K562 (cell line): ENCODE results near the gene MYO1F. TPM values are rescaled to one million over a fixed set of nuclear protein-coding genes. Genes with fewer than 3 reads are reported as not detected.

ENCODE experiments used
- ATAC-seq: fragments of 200-7000 bp; cut with Tn5 transposase; 3 replicates; pipeline ENCODE4 v1.9.1; 2020; ENCODE audit warnings: moderate library complexity
- BruUV-seq: library from RNA; stranded (reverse); fragments of 400-500 nt; replicated peaks from 2 replicates; lab custom pipeline; 2021; lab: Mats Ljungman, UMichigan
- CTCF ChIA-PET: fragments of 300-600 bp; formaldehyde crosslinking; extraction: SDS; loops from one replicate; lab custom pipeline; 2021; ENCODE audit warnings: low intra/inter-chr PET ratio; lab: Yijun Ruan, JAX
- POLR2A ChIA-PET: fragments of 300-600, 350-650 bp; sonication (Branson Sonifier 250); formaldehyde crosslinking; extraction: SDS; loops from one replicate; lab custom pipeline; 2021; ENCODE audit warnings: antibody characterized with exemption, inconsistent platforms; lab: Yijun Ruan, JAX
- DNase-seq, 4 experiments: peaks; one replicate each; pipeline versions ENCODE4 v3.0.0 to v3.0.0-alpha.2; 2011 to 2018; ENCODE audit warnings: low spot score in 3 of 4, mixed read lengths in 3 of 4; ENCODE audit errors: extremely low read depth in 1 of 4
- FAIRE-seq: peaks from 2 replicates; lab custom pipeline; 2011; peaks lifted over from hg19 to GRCh38; lab: Jason Lieb, UNC
- H2AFZ ChIP-seq: 2 replicates; pipeline ENCODE4 v1.6.0; 2011; ENCODE audit warnings: low read depth, low read length, control low read depth, inconsistent platforms
- H3K27ac ChIP-seq: fragments of 200-600 bp; 3 replicates; pipeline ENCODE4 v1.8.0; 2011; ENCODE audit warnings: low read depth, mild to moderate bottlenecking, control low read depth, inconsistent platforms, low read length, moderate library complexity, mixed read lengths; ENCODE audit errors: extremely low read depth
- H3K27me3 ChIP-seq, 2 experiments: fragments of 300-600 bp in 1 of 2; 2 replicates in 1 of 2; 3 replicates in 1 of 2; pipeline versions ENCODE4 v1.6.0 to v1.8.0; 2011; ENCODE audit warnings: inconsistent platforms in 2 of 2, low read length in 2 of 2, mild to moderate bottlenecking in 1 of 2, mixed read lengths in 1 of 2, moderate library complexity in 1 of 2; ENCODE audit not compliant: control insufficient read depth in 2 of 2, insufficient read depth in 2 of 2
- H3K36me3 ChIP-seq: fragments of 300-600 bp; 3 replicates; pipeline ENCODE4 v1.8.0; 2011; ENCODE audit warnings: mild to moderate bottlenecking, low read length, inconsistent platforms; ENCODE audit not compliant: control insufficient read depth, insufficient read depth
- H3K4me1 ChIP-seq, 2 experiments: fragments of 200-600 bp in 1 of 2; replicated peaks in 1 of 2; 2 replicates in 1 of 2; 3 replicates in 1 of 2; pipeline versions ENCODE4 v1.5.1 to v1.8.0; 2011; ENCODE audit warnings: inconsistent platforms in 2 of 2, low read length in 2 of 2, mild to moderate bottlenecking in 1 of 2, mixed read lengths in 1 of 2, moderate library complexity in 1 of 2; ENCODE audit not compliant: control insufficient read depth in 2 of 2, insufficient read depth in 2 of 2
- H3K4me2 ChIP-seq: 2 replicates; pipeline ENCODE4 v1.6.1; 2011; ENCODE audit warnings: low read length, control low read depth, inconsistent platforms, mixed read lengths; ENCODE audit not compliant: insufficient read depth
- H3K4me3 ChIP-seq: fragments of 200-600 bp; sonication (generic), shearing (Covaris generic); 2 replicates; pipeline ENCODE4 v1.5.1; 2016; ENCODE audit warnings: control low read depth, inconsistent platforms
- H3K79me2 ChIP-seq: fragments of 200-600 bp; 3 replicates; pipeline ENCODE4 v1.8.0; 2011; ENCODE audit warnings: low read length, inconsistent platforms; ENCODE audit not compliant: control insufficient read depth, insufficient read depth
- H3K9ac ChIP-seq, 2 experiments: 2 replicates each; pipeline versions ENCODE4 v1.6.0 to v1.6.1; 2011; ENCODE audit warnings: low read depth in 2 of 2, low read length in 2 of 2, control low read depth in 1 of 2, inconsistent platforms in 1 of 2, mild to moderate bottlenecking in 1 of 2, mixed read lengths in 1 of 2; ENCODE audit not compliant: insufficient read depth in 1 of 2
- H3K9me1 ChIP-seq: one replicate; pipeline ENCODE4 v1.6.0; 2011; ENCODE audit warnings: inconsistent platforms, mild to moderate bottlenecking, low read length, moderate library complexity; ENCODE audit not compliant: control insufficient read depth, insufficient read depth
- H3K9me3 ChIP-seq: replicated peaks from 2 replicates; pipeline ENCODE4 v1.5.1; 2011; ENCODE audit warnings: low read depth, low read length, inconsistent platforms; ENCODE audit not compliant: control insufficient read depth, insufficient read depth
- H4K20me1 ChIP-seq: replicated peaks from 2 replicates; pipeline ENCODE4 v1.6.1; 2011; ENCODE audit warnings: low read length, inconsistent platforms, mixed read lengths; ENCODE audit not compliant: control insufficient read depth, insufficient read depth
- CHD1 ChIP-seq: fragments of 200-600 bp; sonication (generic); IDR thresholded peaks from one replicate; pipeline ENCODE4 v1.6.1; 2012; ENCODE audit warnings: mild to moderate bottlenecking, moderate library complexity, low read length, inconsistent platforms
- SUPT5H ChIP-seq: fragments of 450-650 bp; IDR thresholded peaks from 2 replicates; pipeline ENCODE4 v1.6.1; 2016
- TAF15 ChIP-seq: fragments of 200-400 bp; formaldehyde crosslinking; IDR thresholded peaks from 2 replicates; pipeline ENCODE4 v1.6.1; 2017; ENCODE audit warnings: mild to moderate bottlenecking, low read depth, low read length, moderate library complexity
- TCF3 ChIP-seq: sonication (generic); formaldehyde crosslinking; IDR thresholded peaks from 2 replicates; pipeline ENCODE4 v1.4.0; 2020; ENCODE audit warnings: mild to moderate bottlenecking, missing genetic modification reagents
- TCF7 ChIP-seq: sonication (generic); IDR thresholded peaks from 2 replicates; pipeline ENCODE4 v1.6.1; 2016; ENCODE audit warnings: antibody characterized with exemption, borderline replicate concordance
- ZBED1 ChIP-seq: IDR thresholded peaks from 2 replicates; pipeline ENCODE4 v1.6.1; 2014
- ZKSCAN8 ChIP-seq: fragments of 200-800 bp; sonication (Bioruptor generic); IDR thresholded peaks from 2 replicates; pipeline ENCODE4 v1.6.1; 2016; ENCODE audit warnings: missing genetic modification characterization, missing compliant biosample characterization
- ZNF121 ChIP-seq: sonication (generic); formaldehyde crosslinking; conservative IDR thresholded peaks from 2 replicates; pipeline ENCODE4 v1.8.0; 2022; ENCODE audit warnings: missing genetic modification reagents
- ZNF408 ChIP-seq: fragments of 250-450 bp; sonication (Bioruptor Pico); IDR thresholded peaks from 2 replicates; pipeline ENCODE4 v1.4.0; 2020; ENCODE audit warnings: low read depth, mild to moderate bottlenecking, moderate library complexity
- ZNF431 ChIP-seq: sonication (generic); formaldehyde crosslinking; IDR thresholded peaks from 2 replicates; pipeline ENCODE4 v1.8.0; 2022; ENCODE audit warnings: mild to moderate bottlenecking, missing genetic modification reagents
- ZNF76 ChIP-seq: fragments of 250-450 bp; sonication (Bioruptor Pico); IDR thresholded peaks from 2 replicates; pipeline ENCODE4 v1.4.0; 2020; ENCODE audit warnings: mild to moderate bottlenecking, moderate library complexity, borderline replicate concordance
- WGBS: fragments of 100-300 bp; shearing (Covaris generic); methylation state at CpG from one replicate; pipeline ENCODE4 v1.1.6; 2016; ENCODE audit warnings: low coverage, mixed read lengths; ENCODE audit not compliant: insufficient coverage; ENCODE audit errors: missing lambda C conversion rate; 5-methylcytosine and 5-hydroxymethylcytosine counted together
- in situ Hi-C: fragments of 300-500 bp; cut with MboI; formaldehyde crosslinking; loops from 4 replicates; pipeline ENCODE4 v1.15.0; 2018; ENCODE audit warnings: inconsistent platforms, mixed read lengths
- intact Hi-C: fragments of 100-400 bp; cut with micrococcal nuclease; formaldehyde crosslinking; loops from 2 replicates; pipeline ENCODE4 v1.14.2; 2022
- polyA plus RNA-seq, 8 experiments: library from polyadenylated mRNA; depleted of rRNA in 4 of 8; stranded (reverse) in 5 of 8; unstranded in 3 of 8; fragments of >200 nt; fragmentation: Nextera tagmentation in 2 of 8; fragmentation: Illumina TruSeq in 1 of 8; extraction: Ambion mirVana in 2 of 8; extraction: Trizol in 1 of 8; gene quantifications; 2 replicates each; pipeline versions ENCODE4 v1.2.1 to v1.2.3, GENCODE V29; 2011 to 2014; ENCODE audit warnings: inconsistent platforms in 1 of 8, missing spikeins in 1 of 8
- total RNA-seq, 7 experiments: library from RNA; depleted of rRNA in 6 of 7; stranded (reverse); fragments of >200 nt in 6 of 7; fragmentation: Illumina TruSeq in 2 of 7; extraction: Trizol in 2 of 7; gene quantifications; 2 replicates each; pipeline versions ENCODE4 v1.2.1 to v1.2.3, GENCODE V29; 2011 to 2021; ENCODE audit warnings: low replicate concordance in 1 of 7

Gene MYO1F
- total and polyA plus RNA-seq, 9 of the 15 experiments (the other 6 are each of a cell fraction or from before 2014, with no cell fraction given) = 0.78 to 9.4 (median 4.3) TPM

GRCh38 chr19:8519388-8519787, 57.9 kb downstream of the MYO1F start:
- CTCF ChIA-PET = no interaction called here
- DNase-seq = no peak
- H3K9ac ChIP-seq = no peak overlapping the region
- no peak for TF ChIP-seq ZKSCAN8
- TF ChIP-seq ZNF121 (CRISPR knock-in tag) = peak; percentile 75
- TF ChIP-seq ZNF431 (CRISPR knock-in tag) = no peak
- no peak for TF ChIP-seq TCF7
- no peak for TF ChIP-seq ZNF76 (CRISPR knock-in tag)
- no peak for TF ChIP-seq CHD1
- TF ChIP-seq, all 486 proteins: peak for 1
- POLR2A ChIA-PET = interaction anchor here (1.8 kb wide), 1 partner anchor 18 kb away, joined by 5 read pairs; no protein-coding TSS in a partner anchor
- in situ Hi-C loops (no loop called here), intact Hi-C loops (no loop called here)
- no peaks in the 10 kb centered on the region for H4K20me1 ChIP-seq
- FAIRE-seq (no peak), ATAC-seq (no peak)
- no TSS peak for BruUV-seq
- no peaks in the 10 kb centered on the region for H3K9me1 ChIP-seq
- H3K4me2 ChIP-seq = no peak overlapping the region
- H3K36me3 ChIP-seq = no peaks in the 10 kb centered on the region
- no peak overlapping the region for H2AFZ ChIP-seq
- no peak overlapping the region for H3K4me3 ChIP-seq
- no peaks in the 10 kb centered on the region for H3K79me2 ChIP-seq
- H3K4me1 ChIP-seq = peaks cover 12 to 21% of the 10 kb centered on the region in 2 experiments
- H3K27ac ChIP-seq = no peak overlapping the region
- 49% methylated on average over 6 of the region's 6 CpGs for WGBS
- H3K9me3 ChIP-seq = no peaks in the 10 kb centered on the region
- H3K27me3 ChIP-seq = no peaks in the 10 kb centered on the region

- Histone ChIP-seq H3K9ac (peak overlapping the region in 1 of 2 experiments; percentile 64; a peak in 1 of 4 replicates), H3K9me3 (no peaks in the 10 kb centered on the region), H3K4me3 (no peak overlapping the region), H3K4me2 (no peak overlapping the region), H3K36me3 (no peaks in the 10 kb centered on the region), H3K27me3 (no peaks in the 10 kb centered on the region), H3K4me1 (peaks cover 15 to 28% of the 10 kb centered on the region in 2 experiments), H4K20me1 (no peaks in the 10 kb centered on the region), H2AFZ (no peak overlapping the region), H3K9me1 (no peaks in the 10 kb centered on the region), H3K27ac (no peak overlapping the region), H3K79me2 (no peaks in the 10 kb centered on the region)
- ATAC-seq (no peak), FAIRE-seq (no peak), DNase-seq (no peak)
- POLR2A ChIA-PET = interaction anchor here (1.8 kb wide), 1 partner anchor 19 kb away, joined by 5 read pairs; no protein-coding TSS in a partner anchor
- CTCF ChIA-PET = no interaction called here
- TF ChIP-seq ZBED1 (no peak), TCF3 (CRISPR knock-in tag) (no peak), ZNF408 (no peak), SUPT5H (no peak), TAF15 (no peak)
- no TSS peak for BruUV-seq
- WGBS = 37% methylated on average over 11 of the region's 11 CpGs
- in situ Hi-C loops (no loop called here), intact Hi-C loops (no loop called here)
These were observed 58.7 kb downstream of the MYO1F start for GRCh38 chr19:8518536-8518935.
